Natural killer cell (primary cell): ENCODE results near the gene GLTPD2. TPM values are rescaled to one million over a fixed set of nuclear protein-coding genes. Genes with fewer than 3 reads are reported as not detected.

Experiments
- ATAC-seq, 3 donors: fragments of 150-1000 bp in 2 of 3; fragments of 200-7000 bp in 1 of 3; cut with Tn5 transposase; 1 replicate in 1 of 3; 2 replicates in 2 of 3; pipeline ENCODE4 v1.10.0; 2021; ENCODE audit warnings: mild to moderate bottlenecking in 2 of 3, moderate library complexity in 2 of 3
- DNase-seq, 2 donors: peaks; one replicate each; pipeline versions ENCODE4 v3.0.0 to v3.0.0-alpha.2; 2013 to 2021; ENCODE audit warnings: mixed read lengths in 1 of 2
- H3K27ac ChIP-seq: one replicate; pipeline ENCODE4 v1.5.1; 2013; ENCODE audit warnings: mild to moderate bottlenecking, low read length
- H3K27me3 ChIP-seq: one replicate; pipeline ENCODE4 v1.6.1; 2013; ENCODE audit warnings: low read length; ENCODE audit not compliant: control insufficient read depth, insufficient read depth
- H3K36me3 ChIP-seq: one replicate; pipeline ENCODE4 v1.6.1; 2013; ENCODE audit warnings: low read length; ENCODE audit not compliant: control insufficient read depth, insufficient read depth
- H3K4me1 ChIP-seq: one replicate; pipeline ENCODE4 v1.6.1; 2013; ENCODE audit warnings: low read length; ENCODE audit not compliant: control insufficient read depth, insufficient read depth
- H3K4me3 ChIP-seq: one replicate; pipeline ENCODE4 v1.5.1; 2013; ENCODE audit warnings: low read length
- H3K9me3 ChIP-seq: one replicate; pipeline ENCODE4 v1.6.1; 2013; ENCODE audit warnings: low read length; ENCODE audit not compliant: control insufficient read depth, insufficient read depth
- H3K27ac Mint-ChIP-seq, 2 donors: one replicate each; pipeline ENCODE4 v1.8.0; 2022; ENCODE audit warnings: mild to moderate bottlenecking in 2 of 2, mixed read lengths in 2 of 2, moderate library complexity in 1 of 2
- H3K27me3 Mint-ChIP-seq, 2 donors: one replicate each; pipeline ENCODE4 v1.8.0; 2022; ENCODE audit warnings: low read depth in 2 of 2, mixed read lengths in 2 of 2
- H3K36me3 Mint-ChIP-seq: one replicate; pipeline ENCODE4 v1.8.0; 2022; ENCODE audit warnings: mixed read lengths
- H3K4me1 Mint-ChIP-seq, 2 donors: one replicate each; pipeline ENCODE4 v1.8.0; 2022; ENCODE audit warnings: mixed read lengths in 2 of 2
- H3K4me3 Mint-ChIP-seq: one replicate; pipeline ENCODE4 v1.8.0; 2022; ENCODE audit warnings: mild to moderate bottlenecking, moderate library complexity, mixed read lengths
- H3K9me3 Mint-ChIP-seq, 2 donors: one replicate each; pipeline ENCODE4 v1.8.0; 2022; ENCODE audit warnings: mixed read lengths in 2 of 2
- WGBS: methylation state at CpG from one replicate; pipeline ENCODE4 v1.1.7; 2013; ENCODE audit warnings: missing lambda C conversion rate; ENCODE audit not compliant: insufficient coverage; 5-methylcytosine and 5-hydroxymethylcytosine counted together
- intact Hi-C: fragments of 100-400 bp; cut with micrococcal nuclease; formaldehyde crosslinking; loops from one replicate; pipeline ENCODE4 v1.14.2; 2022
- total RNA-seq, 4 donors: library from RNA; stranded (reverse); fragments of 120-200 nt in 1 of 4; gene quantifications; one replicate each; pipeline versions ENCODE4 v1.2.3 to v1.2.4, GENCODE V29; 2013 to 2022
- TF ChIP-seq, protein P1 (sequence below): fragments of 200-600 bp; IDR thresholded peaks from one replicate; pipeline ENCODE4 v1.8.0; 2022; ENCODE audit warnings: antibody characterized with exemption

Gene GLTPD2
- total RNA-seq, 3 donors from 2014 or later (not counting 1 experiment from before 2014, with no cell fraction given), result not detected

- intact Hi-C loops, result no loop called here
- H3K27ac ChIP-seq, result peak overlapping the region; percentile 11
- H3K27me3 ChIP-seq, result no peaks in the 10 kb centered on the region
- Mint-ChIP-seq H3K4me3 (no peak overlapping the region), H3K27me3 (peaks cover 5 to 16% of the 10 kb centered on the region in 2 donors), H3K4me1 (no peaks in the 10 kb centered on the region), H3K36me3 (no peaks in the 10 kb centered on the region), H3K9me3 (no peaks in the 10 kb centered on the region), H3K27ac (no peak overlapping the region)
- no peaks in the 10 kb centered on the region for H3K36me3 ChIP-seq
- ATAC-seq (no peak), DNase-seq (no peak)
- WGBS, result 83% methylated on average over 9 of the region's 9 CpGs
- H3K4me3 ChIP-seq, result no peak overlapping the region
- TF ChIP-seq, protein P1, sequence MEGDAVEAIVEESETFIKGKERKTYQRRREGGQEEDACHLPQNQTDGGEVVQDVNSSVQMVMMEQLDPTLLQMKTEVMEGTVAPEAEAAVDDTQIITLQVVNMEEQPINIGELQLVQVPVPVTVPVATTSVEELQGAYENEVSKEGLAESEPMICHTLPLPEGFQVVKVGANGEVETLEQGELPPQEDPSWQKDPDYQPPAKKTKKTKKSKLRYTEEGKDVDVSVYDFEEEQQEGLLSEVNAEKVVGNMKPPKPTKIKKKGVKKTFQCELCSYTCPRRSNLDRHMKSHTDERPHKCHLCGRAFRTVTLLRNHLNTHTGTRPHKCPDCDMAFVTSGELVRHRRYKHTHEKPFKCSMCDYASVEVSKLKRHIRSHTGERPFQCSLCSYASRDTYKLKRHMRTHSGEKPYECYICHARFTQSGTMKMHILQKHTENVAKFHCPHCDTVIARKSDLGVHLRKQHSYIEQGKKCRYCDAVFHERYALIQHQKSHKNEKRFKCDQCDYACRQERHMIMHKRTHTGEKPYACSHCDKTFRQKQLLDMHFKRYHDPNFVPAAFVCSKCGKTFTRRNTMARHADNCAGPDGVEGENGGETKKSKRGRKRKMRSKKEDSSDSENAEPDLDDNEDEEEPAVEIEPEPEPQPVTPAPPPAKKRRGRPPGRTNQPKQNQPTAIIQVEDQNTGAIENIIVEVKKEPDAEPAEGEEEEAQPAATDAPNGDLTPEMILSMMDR, result no peak
- H3K9me3 ChIP-seq, result no peaks in the 10 kb centered on the region
- no peaks in the 10 kb centered on the region for H3K4me1 ChIP-seq
These were observed 22.0 kb upstream of the GLTPD2 start for GRCh38 chr17:4766723-4767122.

DNA sequence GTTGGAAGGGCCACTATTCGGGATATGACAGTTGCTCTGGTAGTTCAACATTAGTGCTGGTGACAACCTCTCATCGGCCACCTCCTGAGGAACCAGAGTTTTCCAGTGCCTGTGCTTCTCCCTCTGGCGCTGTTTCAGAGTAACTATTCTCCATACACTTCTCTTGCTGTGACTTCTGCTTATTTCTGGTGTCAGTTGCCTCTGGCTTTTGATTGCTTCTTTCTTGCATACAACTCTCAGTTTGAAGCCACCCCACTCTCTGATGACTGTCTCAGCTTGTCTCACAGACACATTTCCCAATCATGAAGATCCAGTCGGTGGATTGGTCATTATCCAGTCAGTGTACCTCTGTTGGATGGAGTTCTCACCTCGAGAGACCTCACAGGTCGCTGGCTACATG, 20.5 kb upstream of the GLTPD2 start:
- 87% methylated on average over 6 of the region's 6 CpGs for WGBS
- H3K4me1 ChIP-seq, result no peaks in the 10 kb centered on the region
- peak overlapping the region in 1 of 2 donors; percentile 21 for H3K27ac Mint-ChIP-seq

DNA sequence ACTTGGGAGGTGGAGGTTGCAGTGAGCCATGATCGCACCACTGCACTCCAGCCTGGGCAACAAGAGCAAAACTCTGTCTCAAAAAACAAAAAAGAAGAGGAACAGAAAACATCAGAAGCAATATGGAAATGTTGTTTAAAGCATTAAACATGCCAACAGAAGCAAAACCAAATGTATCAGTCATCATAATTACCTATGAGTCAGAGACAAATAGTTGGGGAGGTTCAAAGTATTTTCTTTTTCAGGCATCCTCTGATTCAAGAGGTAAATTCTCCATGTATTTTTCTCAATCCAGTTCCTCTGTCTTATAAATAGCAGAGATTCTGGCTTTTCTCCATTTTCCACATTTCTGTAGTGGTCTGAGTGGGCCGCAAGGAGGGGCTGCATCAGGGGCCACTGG, 19.1 kb upstream of the GLTPD2 start:
- TF ChIP-seq, protein P1, result no peak
- Histone ChIP-seq H3K27me3 (no peaks in the 10 kb centered on the region), H3K9me3 (no peaks in the 10 kb centered on the region), H3K36me3 (no peaks in the 10 kb centered on the region), H3K27ac (no peak overlapping the region), H3K4me1 (no peaks in the 10 kb centered on the region), H3K4me3 (no peak overlapping the region)
- intact Hi-C loops, result no loop called here
- Mint-ChIP-seq H3K9me3 (no peaks in the 10 kb centered on the region), H3K27ac (no peak overlapping the region), H3K36me3 (no peaks in the 10 kb centered on the region), H3K4me1 (no peaks in the 10 kb centered on the region), H3K27me3 (peaks cover 5 to 16% of the 10 kb centered on the region in 2 donors), H3K4me3 (no peak overlapping the region)
- DNase-seq, result no peak
- no peak for ATAC-seq
- WGBS, result 97% methylated on average over 2 of the region's 2 CpGs

More for the DNA sequence above, 20.5 kb upstream of the GLTPD2 start:
- Histone ChIP-seq H3K9me3 (no peaks in the 10 kb centered on the region), H3K36me3 (no peaks in the 10 kb centered on the region), H3K27ac (no peak overlapping the region), H3K27me3 (no peaks in the 10 kb centered on the region), H3K4me3 (no peak overlapping the region)
- Mint-ChIP-seq H3K4me3 (no peak overlapping the region), H3K36me3 (no peaks in the 10 kb centered on the region), H3K9me3 (no peaks in the 10 kb centered on the region), H3K27me3 (peaks cover 5 to 16% of the 10 kb centered on the region in 2 donors), H3K4me1 (no peaks in the 10 kb centered on the region)
- intact Hi-C loops, result no loop called here
- DNase-seq (no peak), ATAC-seq (peak in 1 of 3 donors; percentile 15)
- TF ChIP-seq, protein P1, result no peak

GRCh38 chr17:4771519-4772234, 17.1 kb upstream of the GLTPD2 start, which contains the start of gene TM4SF5:
Gene TM4SF5 (plus strand): TSS chr17:4771886. CDS start chr17:4771923, 37 bp downstream.
- no peak for DNase-seq
- TF ChIP-seq, protein P1, result no peak
- Mint-ChIP-seq H3K4me3 (no peak within 1 kb of the TSS), H3K9me3 (no peaks in the 10 kb centered on the region), H3K4me1 (no peaks in the 10 kb centered on the region), H3K27me3 (peaks cover 5 to 20% of the 10 kb centered on the region in 2 donors), H3K27ac (no peak within 1 kb of the TSS), H3K36me3 (no peaks in the 10 kb centered on the region)
- 72% methylated on average over 13 of the region's 13 CpGs for WGBS
- no peaks in the 10 kb centered on the region for H3K9me3 ChIP-seq
- H3K27ac ChIP-seq, result no peak within 1 kb of the TSS
- H3K4me3 ChIP-seq, result no peak within 1 kb of the TSS
- H3K36me3 ChIP-seq, result no peaks in the 10 kb centered on the region
- intact Hi-C loops, result no loop called here
- H3K27me3 ChIP-seq, result no peaks in the 10 kb centered on the region
- H3K4me1 ChIP-seq, result no peaks in the 10 kb centered on the region
- no peak for ATAC-seq
